ENCODE results near the gene FOXJ3.

DNA sequence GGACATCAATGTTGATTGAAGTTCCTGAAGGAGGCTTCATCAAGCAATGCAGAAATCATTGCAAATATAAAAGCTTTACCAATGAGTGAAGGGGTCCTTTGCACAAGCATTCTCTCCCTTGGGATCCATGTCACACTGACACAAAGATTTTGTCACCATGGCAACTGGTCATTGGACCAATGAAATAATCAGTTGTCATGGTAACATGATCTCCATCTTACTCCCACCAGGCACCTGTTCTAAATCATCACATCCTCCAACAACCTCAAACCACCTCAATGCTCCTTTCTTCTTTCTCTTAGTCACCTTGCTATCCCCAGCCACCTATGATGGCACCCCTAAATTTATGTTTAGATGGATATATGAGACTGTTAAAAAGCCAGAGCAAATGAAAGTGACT, 13.5 kb upstream of the FOXJ3 start:
- TF ChIP-seq, protein P1, sequence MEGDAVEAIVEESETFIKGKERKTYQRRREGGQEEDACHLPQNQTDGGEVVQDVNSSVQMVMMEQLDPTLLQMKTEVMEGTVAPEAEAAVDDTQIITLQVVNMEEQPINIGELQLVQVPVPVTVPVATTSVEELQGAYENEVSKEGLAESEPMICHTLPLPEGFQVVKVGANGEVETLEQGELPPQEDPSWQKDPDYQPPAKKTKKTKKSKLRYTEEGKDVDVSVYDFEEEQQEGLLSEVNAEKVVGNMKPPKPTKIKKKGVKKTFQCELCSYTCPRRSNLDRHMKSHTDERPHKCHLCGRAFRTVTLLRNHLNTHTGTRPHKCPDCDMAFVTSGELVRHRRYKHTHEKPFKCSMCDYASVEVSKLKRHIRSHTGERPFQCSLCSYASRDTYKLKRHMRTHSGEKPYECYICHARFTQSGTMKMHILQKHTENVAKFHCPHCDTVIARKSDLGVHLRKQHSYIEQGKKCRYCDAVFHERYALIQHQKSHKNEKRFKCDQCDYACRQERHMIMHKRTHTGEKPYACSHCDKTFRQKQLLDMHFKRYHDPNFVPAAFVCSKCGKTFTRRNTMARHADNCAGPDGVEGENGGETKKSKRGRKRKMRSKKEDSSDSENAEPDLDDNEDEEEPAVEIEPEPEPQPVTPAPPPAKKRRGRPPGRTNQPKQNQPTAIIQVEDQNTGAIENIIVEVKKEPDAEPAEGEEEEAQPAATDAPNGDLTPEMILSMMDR (IDR thresholded peaks at IDR 0.05 in 4 of 5, conservative IDR thresholded peaks at IDR 0.05 in 1 of 5), result no peak
- TF ChIP-seq POLR2A (IDR thresholded peaks at IDR 0.05), result no peak
